Left renal cortex interstitium (tissue), 4 donors: ENCODE data around the gene MYOM3. TPM values are rescaled to one million over a fixed set of nuclear protein-coding genes. Genes with fewer than 3 reads are reported as not detected.
A peak's percentile ranks its signal among the peaks of the same experiment; 100 is the strongest.
"Not testable (repeated sequence)": the region's sequence is repeated elsewhere in the genome, so short reads cannot be mapped to it uniquely, and the experiment has no call there.

Experiments used
- DNase-seq, 4 donors: peaks; one replicate each; pipeline ENCODE4 v3.0.0-alpha.2; 2013; ENCODE audit warnings: low read depth in 4 of 4, low spot score in 2 of 4, missing footprints in 1 of 4
- polyA plus RNA-seq, 4 donors: library from polyadenylated mRNA; unstranded; fragments of 120-200 nt; gene quantifications; one replicate each; pipeline ENCODE4 v1.2.1, GENCODE V29; 2013; ENCODE audit not compliant: insufficient read length in 4 of 4

Gene MYOM3
- polyA plus RNA-seq, 4 donors: 20.3 to 27.0 (median 24.1) TPM

- DNase-seq: no peak
Observed at GRCh38 chr1:24081190-24081589, 30.7 kb downstream of the MYOM3 start.

GRCh38 chr1:24080131-24080530, 31.8 kb downstream of the MYOM3 start:
- no peak for DNase-seq

- DNase-seq: no peak
Observed at GRCh38 chr1:24077278-24077978, 34.5 kb downstream of the MYOM3 start.

GRCh38 chr1:24075946-24076345, 36.0 kb downstream of the MYOM3 start:
- DNase-seq: no peak

GRCh38 chr1:24075590-24075854, 36.4 kb downstream of the MYOM3 start:
- no peak for DNase-seq

GRCh38 chr1:24074817-24075589, 36.9 kb downstream of the MYOM3 start:
- no peak for DNase-seq

- DNase-seq: no peak
Observed at GRCh38 chr1:24074196-24074595, 37.7 kb downstream of the MYOM3 start.

- DNase-seq: no peak
Observed at GRCh38 chr1:24071941-24072340, 40.0 kb downstream of the MYOM3 start.

- DNase-seq: peak; percentile 52 to 73 (median 60)
Observed at GRCh38 chr1:24070821-24071393, 41.0 kb downstream of the MYOM3 start.

GRCh38 chr1:24069817-24070216, 42.1 kb downstream of the MYOM3 start:
- no peak for DNase-seq

- no peak for DNase-seq
Observed at GRCh38 chr1:24067978-24068377, 44.0 kb downstream of the MYOM3 start.

GRCh38 chr1:24065304-24065703, 46.6 kb downstream of the MYOM3 start:
- DNase-seq: no peak

GRCh38 chr1:24062221-24062620, 49.7 kb downstream of the MYOM3 start:
- no peak for DNase-seq

GRCh38 chr1:24060482-24060881, 51.5 kb downstream of the MYOM3 start:
- DNase-seq: no peak

- no peak for DNase-seq
Observed at GRCh38 chr1:24058671-24059455, 53.1 kb downstream of the MYOM3 start.

- no peak for DNase-seq
Observed at GRCh38 chr1:24057171-24057570, 54.8 kb downstream of the MYOM3 start.

- no peak for DNase-seq
Observed at GRCh38 chr1:24055681-24056080, 56.3 kb downstream of the MYOM3 start.

GRCh38 chr1:24052220-24052619, 59.7 kb downstream of the MYOM3 start:
- no peak for DNase-seq

- no peak for DNase-seq
Observed at GRCh38 chr1:24051206-24051945, 60.6 kb downstream of the MYOM3 start.

GRCh38 chr1:24049733-24050132, 62.2 kb downstream of the MYOM3 start:
- DNase-seq: no peak

GRCh38 chr1:24048894-24049293, 63.0 kb downstream of the MYOM3 start:
- DNase-seq: not testable (repeated sequence)
